NCI-H526 treated with DMSO at 0.1 percent for 48 hours (cell line): ENCODE results near the gene ROBO1.
"Not testable (repeated sequence)": the region's sequence is repeated elsewhere in the genome, so short reads cannot be mapped to it uniquely, and the experiment has no call there.

Experiments used
- DNase-seq: peaks from one replicate; lab custom pipeline; 2025; lab: John Stamatoyannopoulos, UW

Gene ROBO1

DNA sequence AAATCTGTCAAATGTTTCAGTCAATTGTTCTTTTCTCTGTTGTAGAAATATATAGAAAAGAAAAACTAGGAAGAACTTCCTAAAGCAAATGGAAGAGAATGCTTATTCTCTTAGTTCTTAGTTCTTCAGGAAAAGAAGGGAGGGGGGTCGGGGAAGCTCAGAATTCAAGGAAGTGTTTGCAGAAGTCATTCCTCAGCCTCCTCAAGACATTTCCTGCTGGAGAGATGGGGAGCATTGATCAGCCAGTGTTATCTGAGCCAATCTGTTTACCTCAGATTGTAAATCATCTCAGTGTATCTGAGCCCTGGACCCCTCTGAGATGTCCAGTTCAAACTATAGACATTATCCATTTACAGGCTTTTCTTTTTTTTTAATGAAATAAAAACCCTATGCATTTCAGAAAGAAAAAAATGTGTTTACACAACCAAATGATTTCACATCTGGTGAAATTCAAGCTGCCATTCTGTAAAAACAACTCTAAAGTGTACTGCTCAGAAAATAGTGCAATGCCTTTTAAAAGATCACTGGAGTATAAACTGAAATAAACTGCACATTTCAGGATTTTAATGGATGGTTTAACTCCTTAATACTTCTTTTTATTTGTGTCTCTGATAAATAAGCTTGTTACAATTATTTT, 460.7 kb downstream of the ROBO1 start:
- DNase-seq = no peak

DNA sequence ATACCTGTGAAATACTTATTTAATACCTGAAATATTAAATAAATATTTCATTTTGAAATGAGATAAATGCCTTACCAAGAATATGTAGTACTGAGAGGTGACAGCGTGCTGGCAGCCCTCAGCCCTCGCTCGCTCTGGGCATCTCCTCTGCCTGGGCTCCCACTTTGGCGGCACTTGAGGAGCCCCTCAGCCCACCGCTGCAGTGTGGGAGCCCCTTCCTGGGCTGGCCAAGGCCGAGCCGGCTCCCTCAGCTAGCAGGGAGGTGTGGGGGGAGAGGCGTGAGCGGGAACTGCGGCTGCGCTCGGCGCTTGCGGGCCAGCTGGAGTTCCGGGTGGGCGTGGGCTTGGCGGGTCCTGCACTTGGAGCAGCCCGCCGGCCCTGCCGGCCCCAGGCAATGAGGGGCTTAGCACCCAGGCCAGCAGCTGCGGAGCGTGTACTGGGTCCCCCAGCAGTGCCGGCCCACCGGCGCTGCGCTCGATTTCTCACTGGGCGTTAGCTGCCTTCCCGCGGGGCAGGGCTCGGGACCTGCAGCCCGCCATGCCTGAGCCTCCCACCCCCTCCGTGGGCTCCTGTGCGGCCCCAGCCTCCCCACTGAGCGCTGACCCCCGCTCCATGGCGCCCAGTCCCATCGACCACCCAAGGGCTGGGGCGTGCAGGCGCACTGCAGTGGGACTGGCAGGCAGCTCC, 467.7 kb downstream of the ROBO1 start:
- not testable (repeated sequence) for DNase-seq

DNA sequence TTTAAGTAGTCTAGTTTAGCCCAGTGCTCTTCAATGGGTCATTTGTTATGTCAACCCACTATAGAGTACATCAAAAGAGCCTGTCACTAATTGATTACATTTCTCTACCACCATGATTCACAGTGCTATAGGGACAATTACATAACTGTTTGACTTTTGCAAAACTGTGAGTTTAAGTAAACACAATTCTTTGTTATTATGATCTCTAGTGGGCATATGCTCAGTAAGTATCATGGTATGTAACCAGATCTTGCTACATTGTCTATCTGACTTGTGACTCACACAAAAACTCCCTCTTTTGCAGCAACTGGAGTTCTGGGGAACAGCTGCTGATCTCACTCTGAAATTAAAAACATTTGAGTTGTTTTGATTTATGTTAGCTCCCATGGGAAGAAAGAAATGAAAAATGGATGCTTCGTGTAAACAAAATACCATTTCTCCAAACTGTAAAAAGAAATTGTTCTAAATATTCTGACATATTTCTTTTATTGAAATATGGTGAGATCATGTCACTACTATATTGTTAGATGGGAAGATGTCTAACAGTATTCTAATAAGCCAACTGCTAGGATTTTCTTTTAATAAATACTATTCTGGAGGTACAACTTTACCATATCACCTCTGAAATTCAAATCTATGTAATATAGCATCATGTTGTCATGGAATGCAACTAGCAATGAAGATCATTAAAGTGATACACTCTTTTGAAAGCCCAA, 470.4 kb downstream of the ROBO1 start:
- no peak for DNase-seq

DNA sequence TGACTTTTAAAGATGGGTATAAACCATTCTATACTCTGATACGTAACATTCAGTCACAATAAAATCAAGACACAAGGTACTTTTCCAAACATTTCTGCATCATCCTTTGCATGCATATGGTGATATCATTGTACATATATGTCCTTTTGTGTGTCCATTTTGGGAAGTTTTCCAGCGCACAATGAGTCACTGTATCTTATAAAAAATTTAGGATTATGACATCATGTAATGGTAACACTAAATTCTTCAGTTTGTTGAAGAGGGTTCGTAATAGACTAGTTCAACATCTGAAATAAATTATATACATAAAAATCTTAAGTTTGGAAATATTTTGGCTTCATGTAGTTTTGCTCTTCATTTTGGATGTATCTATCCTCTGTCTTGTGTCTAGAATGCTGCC, 480.9 kb downstream of the ROBO1 start:
- DNase-seq = no peak

DNA sequence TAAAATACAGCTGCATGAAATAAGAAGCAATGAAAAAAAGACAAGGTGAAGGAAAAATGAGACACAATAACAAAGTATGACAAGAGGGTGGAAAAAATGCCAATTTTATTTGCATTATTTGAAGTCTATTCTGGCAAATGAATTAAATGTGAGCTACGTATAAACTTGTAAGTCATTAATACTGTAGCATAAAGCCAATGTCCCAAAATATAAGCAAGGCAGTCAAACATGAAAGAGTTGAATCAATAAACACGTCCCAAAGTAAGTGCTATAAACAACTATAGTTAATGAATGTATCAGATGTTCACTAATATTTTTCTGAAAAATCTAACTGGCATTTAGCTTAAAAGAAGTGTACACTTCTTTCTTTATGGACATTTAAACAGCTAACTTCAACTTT, 481.9 kb downstream of the ROBO1 start:
- DNase-seq = no peak

DNA sequence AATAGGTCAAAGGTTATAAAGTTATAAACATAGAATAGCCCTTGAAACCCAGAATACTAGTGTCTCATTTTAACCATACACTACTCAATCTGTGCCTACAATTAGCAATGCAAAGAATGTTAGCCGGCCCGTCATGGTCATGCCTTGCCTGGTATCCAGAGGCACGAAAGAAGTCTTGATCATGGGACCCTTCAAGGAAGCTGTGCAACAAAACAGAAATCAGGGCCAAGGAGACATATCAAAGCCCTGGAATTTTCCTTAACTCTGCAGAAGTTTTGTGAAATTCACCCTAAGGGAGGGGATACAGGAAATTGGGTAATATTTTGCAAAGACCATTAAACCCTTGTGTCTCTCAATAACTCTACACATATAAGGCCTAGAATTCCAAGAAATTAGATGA, 482.4 kb downstream of the ROBO1 start:
- DNase-seq = no peak

DNA sequence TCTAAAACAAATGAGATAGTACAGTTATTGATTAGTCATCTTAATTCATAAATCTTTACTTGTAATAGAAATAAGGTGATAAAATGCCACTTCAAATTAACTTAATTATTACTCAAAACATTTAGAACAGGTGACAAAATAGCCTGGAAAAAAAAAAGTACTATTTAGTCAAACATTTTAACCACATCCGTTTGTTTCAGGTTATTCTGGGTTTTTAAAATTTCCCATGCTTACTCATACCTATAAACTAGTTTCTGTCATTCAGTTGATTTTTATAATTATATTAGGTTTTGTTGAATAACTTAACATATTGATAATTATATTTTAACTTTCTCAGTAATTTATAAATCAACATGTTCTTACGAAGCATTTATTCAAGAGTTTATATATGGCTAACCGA, 483.0 kb downstream of the ROBO1 start:
- no peak for DNase-seq

DNA sequence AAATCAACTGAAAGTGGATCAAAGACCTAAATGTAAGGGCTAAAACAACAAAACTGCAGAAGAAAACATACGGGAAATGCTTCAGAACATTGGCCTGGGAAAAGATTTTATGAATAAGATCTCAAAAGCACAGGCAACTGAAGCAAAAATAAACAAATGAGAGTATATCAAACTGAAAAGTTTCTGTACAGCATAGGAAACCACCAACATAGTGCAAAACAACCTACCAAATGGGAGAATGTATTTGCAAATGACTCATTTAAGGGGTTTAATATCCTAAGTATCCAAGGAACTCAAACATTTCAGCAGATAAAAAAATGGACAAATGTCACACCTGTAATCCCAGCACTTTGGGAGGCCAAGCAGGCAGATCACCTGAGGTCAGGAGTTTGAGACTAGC, 489.1 kb downstream of the ROBO1 start:
- DNase-seq = no peak

DNA sequence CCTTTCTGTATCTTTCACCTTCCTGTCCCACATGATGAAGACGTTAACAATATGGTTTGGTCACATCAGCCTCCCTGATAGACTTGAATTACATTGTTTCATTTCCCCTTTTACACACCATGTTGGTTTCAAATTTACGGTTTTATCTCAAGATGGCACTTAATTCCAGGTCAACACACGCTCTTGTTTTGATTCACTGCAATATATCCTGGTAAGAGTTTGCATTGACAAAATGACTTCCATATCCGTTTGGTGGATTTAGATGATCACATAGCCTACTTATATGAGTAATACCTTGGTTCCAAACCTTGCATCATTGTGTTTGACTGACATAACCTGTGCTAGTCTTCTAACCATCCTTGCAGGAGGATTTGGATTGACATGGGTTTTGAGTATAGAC, 499.4 kb downstream of the ROBO1 start:
- no peak for DNase-seq

DNA sequence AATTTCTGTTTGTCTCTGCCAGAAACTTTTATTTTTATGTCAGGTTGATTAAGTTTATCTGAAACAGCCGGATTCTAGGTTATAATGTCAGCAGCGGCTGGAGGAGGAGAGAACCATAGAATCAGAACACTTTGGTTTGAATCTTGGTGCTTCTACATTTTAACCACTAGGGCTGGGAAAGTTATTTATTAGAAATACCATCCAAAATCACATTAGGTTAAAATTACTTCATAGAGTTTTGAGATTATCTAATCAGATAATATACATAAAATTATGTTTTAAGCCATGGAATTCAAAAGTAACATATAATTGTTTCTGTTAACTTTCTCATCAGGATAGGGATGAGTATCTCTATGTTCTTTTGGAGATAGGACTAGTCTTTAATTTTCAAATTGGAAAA, 502.9 kb downstream of the ROBO1 start:
- DNase-seq = no peak

DNA sequence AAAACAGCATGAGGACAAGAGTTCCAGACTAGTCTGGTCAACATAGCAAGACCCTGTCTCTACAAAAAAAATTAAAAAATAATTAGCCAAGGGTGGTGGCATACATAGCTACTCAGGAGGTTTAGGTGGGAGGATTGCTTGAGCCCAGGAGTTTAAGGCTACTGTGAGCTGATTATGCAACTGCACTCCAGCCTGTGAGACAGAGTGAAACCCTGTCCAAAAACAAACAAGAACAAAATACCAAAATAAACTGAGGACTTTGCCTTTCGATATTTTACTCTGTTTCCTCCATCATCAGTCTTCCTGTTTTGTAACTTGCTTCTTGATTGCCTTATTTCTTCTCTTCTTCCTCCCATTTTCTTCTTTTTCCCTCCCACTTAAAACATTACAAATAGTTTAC, 504.4 kb downstream of the ROBO1 start:
- no peak for DNase-seq

DNA sequence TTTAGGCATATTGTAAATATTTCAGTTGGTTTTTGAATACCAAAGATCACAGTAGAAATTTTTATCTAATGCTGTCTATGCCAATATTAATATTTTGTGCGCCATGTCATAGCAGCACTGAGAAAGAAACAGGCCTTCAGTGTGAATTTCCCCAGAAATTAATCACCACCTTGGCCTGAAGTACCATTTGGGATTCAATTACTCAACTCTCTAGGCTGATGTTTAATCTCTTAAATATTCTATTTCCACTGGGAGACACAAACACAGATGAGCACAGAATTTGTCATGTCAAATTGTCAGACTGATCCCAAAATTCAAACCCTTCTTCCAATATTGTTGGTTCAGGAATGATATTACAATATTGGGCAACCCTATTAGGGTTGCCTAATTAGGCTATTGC, 509.3 kb downstream of the ROBO1 start:
- DNase-seq = no peak

DNA sequence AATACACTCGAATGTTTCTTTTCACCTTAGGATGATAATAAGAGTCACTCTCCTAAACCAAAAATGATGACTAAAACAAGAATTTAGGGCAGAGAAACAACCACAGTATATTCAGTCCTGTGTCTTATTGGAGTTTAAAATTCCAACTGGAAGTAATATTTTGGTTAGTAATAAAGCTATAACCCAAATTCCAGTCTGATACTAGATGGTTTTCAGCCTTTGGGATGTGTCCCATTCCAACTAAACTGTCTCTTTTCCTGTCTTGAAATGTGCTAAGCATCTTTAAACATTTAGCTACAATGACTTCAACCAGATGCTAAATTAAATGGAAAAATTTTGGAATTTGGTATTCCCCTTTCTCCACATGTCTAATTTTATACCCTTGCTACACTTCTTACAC, 510.0 kb downstream of the ROBO1 start:
- no peak for DNase-seq

DNA sequence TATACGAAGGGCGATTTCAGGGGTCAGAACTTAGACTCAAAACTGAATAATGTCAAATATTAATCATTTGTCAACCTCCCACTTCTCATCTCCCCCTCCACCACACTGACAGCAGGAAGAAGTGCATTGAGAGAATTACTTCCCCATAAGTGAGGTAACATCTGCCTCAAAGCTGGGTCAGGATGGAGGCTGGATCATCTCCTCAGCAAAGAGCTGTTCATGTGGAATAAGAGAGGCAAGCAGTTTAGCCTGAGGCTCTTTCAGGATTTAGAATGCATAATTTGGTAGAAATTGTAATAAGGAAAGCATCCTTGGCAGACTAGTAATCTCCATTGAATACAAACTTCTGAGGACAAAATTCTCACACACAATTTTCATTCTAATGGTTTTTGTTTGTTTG, 512.1 kb downstream of the ROBO1 start:
- DNase-seq = no peak

DNA sequence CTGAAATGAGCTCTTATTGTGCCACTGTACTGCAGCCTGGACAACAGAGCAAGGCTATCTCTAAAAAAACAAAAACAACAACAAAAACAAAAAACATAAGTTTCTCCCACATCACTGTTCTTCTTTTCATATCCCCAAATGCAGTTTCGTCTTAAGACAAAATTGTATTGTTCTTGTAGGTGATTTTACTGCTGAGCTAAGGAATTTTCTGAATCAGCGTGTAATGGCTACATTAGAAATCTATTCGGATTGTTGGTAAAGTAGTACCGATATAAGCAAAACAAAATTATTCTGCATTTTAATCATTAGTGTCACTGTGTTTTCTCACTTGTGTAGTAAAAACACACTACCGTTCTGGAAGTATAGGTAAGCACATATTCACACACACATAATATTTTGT, 512.5 kb downstream of the ROBO1 start:
- no peak for DNase-seq

DNA sequence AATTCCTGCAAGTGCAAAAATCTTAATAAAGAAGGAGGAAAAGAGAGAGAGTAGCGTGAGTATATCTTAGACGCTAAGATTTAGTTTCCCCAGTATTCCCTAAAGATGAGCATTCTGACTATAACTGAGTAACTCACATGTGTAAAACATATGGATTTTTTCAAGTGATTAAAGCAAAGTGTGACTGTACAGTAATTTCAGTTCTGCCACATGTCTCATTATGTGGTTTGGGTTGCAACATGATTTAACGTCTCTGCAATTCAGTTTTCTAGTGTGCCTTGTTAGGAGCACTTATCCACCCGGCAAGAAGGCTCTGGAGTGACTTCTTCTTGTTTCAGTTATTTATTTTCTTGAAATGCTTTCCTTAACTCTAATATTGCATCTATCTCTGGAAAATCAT, 514.1 kb downstream of the ROBO1 start:
- DNase-seq = no peak

DNA sequence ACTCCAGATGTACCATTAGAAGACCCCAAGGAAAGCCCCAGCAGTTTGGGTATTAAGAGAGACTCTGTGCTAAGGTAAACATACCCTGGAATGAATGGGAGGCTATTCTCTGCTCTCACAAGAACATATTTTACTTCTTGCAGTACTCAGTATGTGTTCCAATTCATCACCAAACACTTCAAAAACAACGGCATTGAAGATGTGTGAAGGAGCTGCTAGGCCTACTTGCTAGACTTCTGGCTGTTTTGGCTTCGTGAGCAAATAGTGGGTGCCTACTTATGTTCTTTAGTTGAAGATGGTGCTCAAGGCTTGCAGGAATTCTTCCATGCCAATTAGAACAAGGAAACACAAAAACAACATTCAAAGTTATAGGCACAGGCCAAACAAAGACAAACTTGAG, 514.5 kb downstream of the ROBO1 start:
- no peak for DNase-seq

DNA sequence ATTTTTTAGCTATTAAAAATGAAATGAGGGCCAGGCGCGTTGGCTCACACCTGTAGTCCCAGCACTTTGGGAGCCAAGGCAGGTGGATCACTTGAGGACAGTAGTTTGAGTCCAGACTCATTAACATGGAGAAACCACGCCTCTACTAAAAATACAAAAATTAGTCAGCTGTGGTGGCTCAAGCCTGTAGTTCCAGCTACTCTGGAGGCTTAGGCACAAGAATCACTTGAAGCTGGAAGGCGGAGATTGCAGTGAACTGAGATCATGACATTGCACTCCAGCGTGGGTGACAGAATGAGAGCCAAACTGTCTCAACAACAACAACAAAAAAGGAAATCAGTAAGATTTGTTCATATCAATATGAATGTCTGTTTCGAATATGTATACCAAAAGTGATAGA, 517.1 kb downstream of the ROBO1 start:
- DNase-seq = no peak

DNA sequence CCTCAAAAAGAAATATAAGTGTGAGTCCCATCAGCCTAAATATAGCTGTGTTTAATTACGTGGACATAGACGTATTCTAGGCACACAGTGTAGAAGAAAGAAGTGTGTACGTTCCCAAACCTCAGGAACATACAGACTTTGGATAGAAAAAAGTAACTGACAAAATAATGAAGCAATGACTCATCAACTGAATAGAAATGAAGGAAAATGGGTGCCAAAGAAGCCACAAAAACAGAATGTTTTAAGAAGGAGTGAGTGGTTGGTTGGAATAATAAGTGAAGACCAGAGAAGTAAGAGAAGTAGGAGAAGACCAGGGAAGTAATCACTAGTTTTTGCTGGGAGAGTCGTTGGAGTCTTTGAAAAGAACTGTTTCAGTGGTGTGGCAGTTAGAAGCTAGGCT, 518.1 kb downstream of the ROBO1 start:
- DNase-seq = no peak

DNA sequence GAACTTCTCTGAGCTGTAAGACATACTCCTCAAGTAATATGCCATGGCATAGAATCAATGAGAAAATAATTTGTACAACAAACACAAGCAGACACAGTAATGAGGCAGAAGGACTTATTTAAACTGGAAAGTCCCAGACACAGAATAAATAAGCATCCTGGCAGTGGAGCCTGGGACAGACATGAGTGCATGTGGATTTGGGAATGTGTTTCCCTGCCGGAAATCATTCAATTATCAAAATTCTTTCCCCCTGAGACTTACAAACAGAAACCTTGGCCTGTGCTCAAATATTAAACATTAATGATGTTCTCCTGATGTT, 520.1 kb downstream of the ROBO1 start:
- no peak for DNase-seq

DNA sequence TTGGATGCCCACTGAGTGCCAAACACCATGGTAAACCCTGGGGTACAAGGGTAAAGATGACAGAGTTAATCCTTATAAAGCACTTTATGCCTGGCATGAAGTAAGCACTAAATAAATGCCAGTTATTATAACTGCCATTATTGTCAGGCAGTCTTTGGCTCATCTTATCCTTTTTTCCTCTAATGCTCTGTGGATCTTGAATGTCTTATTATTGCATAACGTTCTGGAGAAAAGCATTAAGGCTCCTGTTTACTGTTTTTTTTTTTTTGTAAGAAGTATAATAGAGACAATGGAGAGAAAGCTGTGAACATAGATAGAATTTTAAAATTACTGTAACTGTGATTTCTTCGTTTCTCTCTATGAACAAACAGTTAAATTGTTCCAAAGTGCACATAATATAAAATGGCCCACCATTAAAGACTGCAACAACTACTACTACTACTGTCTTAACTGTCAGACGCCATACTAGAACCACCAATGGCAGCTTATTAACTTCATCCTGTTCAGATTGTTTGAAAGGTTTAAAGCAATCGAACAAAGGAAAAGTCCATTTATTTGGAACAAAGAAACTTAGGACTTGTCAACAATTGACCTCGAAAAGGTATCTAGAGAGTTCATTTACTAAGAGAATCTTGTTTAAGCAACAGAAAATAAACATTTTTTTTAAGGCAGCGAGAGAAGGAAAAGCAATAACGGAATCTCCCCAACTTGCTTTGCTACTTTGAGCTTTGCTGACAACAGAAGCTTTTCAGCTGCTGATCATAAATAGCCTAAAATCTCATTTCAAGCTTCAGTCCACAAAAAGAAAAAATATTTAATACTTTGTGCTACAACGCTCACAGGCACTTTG, 520.7 kb downstream of the ROBO1 start:
- DNase-seq = no peak

DNA sequence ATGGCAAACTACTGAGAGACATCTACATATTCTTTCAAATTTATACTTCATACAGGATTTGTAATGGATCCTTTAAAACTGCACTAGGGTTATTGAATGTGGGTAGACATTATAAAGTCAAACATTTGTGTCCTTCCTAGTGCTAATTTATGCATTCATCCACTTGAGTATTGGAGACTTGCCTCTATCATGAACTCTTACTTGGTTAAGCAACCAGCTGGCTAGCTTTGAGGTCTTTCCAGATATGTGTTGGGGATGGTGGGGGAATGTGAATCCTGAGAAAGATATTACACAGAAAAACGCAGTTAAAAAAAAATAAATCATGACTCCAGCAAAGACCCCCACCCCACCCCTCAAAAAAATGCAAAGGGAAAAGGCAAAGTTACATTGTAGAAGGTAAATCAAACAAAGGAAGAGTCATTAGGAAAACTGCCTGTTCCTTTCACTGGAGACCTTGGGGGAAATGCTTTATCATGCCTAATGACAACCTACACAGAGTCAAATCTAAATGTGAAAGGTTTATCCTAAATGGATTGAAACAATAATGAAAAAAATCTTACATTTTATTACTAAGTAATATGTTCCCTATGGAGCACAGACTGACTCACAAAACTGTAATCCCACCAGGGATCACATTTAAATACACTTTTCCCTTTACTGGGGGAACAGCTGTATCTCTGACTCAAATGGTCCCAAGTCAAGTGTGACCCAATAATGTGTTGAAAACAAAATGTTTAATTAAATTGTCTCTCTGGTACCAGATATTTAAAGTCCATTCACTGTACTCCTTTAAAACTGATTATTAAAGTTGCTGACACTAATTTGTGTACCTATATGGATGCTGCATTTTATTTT, 522.3 kb downstream of the ROBO1 start:
- no peak for DNase-seq
